ENCODE data around the gene PRMT1.

GRCh38 chr19:49718511-49718910, 41.4 kb downstream of the PRMT1 start:
- no peak for TF ChIP-seq POLR2A (IDR thresholded peaks at IDR 0.05)
- TF ChIP-seq, protein P1, sequence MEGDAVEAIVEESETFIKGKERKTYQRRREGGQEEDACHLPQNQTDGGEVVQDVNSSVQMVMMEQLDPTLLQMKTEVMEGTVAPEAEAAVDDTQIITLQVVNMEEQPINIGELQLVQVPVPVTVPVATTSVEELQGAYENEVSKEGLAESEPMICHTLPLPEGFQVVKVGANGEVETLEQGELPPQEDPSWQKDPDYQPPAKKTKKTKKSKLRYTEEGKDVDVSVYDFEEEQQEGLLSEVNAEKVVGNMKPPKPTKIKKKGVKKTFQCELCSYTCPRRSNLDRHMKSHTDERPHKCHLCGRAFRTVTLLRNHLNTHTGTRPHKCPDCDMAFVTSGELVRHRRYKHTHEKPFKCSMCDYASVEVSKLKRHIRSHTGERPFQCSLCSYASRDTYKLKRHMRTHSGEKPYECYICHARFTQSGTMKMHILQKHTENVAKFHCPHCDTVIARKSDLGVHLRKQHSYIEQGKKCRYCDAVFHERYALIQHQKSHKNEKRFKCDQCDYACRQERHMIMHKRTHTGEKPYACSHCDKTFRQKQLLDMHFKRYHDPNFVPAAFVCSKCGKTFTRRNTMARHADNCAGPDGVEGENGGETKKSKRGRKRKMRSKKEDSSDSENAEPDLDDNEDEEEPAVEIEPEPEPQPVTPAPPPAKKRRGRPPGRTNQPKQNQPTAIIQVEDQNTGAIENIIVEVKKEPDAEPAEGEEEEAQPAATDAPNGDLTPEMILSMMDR (IDR thresholded peaks at IDR 0.05) = no peak
